Adrenal gland (tissue), 5 donors: ENCODE measurements around the gene ANKMY1.

ENCODE experiments used
- POLR2A ChIP-seq, 2 donors: fragments of 450-650 bp; IDR thresholded peaks; one replicate each; pipeline ENCODE4 v1.6.1; 2017; ENCODE audit warnings: antibody characterized with exemption in 2 of 2, mild to moderate bottlenecking in 2 of 2, moderate library complexity in 1 of 2
- TF ChIP-seq, protein P1 (sequence below), 6 experiments: fragments of 450-650 bp in 4 of 6; fragments of 200-600 bp in 2 of 6; sonication (generic) in 1 of 6; IDR thresholded peaks; 1 replicate in 5 of 6; 2 replicates in 1 of 6; pipeline versions ENCODE4 v1.5.1 to v1.8.0; 2016 to 2021; ENCODE audit warnings: antibody characterized with exemption in 6 of 6, mild to moderate bottlenecking in 2 of 6, moderate library complexity in 1 of 6
- donor health status: DM: no; HTN: no; CAD: no.

DNA sequence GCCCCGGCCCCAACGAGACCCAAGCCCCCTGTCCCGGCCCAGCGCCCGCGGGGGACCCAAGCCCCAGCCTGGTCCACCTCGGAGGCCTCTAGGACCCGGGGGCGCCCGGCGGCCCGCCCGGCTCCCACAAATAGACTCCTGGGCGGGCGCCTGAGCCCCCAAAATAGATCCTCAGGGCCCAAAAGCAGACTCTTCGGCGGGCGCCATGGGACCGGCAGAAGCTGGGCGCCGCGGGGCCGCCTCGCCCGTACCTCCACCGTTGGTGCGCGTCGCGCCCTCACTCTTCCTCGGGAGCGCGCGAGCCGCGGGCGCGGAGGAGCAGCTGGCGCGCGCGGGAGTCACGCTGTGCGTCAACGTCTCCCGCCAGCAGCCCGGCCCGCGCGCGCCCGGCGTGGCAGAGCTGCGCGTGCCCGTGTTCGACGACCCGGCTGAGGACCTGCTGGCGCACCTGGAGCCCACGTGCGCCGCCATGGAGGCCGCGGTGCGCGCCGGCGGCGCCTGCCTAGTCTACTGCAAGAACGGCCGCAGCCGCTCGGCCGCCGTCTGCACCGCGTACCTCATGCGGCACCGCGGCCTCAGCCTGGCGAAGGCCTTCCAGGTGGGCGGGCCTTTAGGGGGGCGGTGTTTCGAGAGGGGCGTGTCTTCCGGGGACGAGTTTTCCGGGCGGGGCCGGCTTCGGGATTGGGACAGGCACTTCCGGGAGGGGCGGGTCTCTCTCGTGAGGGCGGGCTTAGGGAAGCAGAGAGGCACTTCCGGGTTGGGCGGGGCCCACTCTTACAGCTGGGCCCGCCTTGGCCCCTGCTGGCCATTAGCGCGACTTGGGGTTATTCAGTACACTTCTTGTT lies 2.9 kb upstream of the ANKMY1 start:
- TF ChIP-seq, protein P1, sequence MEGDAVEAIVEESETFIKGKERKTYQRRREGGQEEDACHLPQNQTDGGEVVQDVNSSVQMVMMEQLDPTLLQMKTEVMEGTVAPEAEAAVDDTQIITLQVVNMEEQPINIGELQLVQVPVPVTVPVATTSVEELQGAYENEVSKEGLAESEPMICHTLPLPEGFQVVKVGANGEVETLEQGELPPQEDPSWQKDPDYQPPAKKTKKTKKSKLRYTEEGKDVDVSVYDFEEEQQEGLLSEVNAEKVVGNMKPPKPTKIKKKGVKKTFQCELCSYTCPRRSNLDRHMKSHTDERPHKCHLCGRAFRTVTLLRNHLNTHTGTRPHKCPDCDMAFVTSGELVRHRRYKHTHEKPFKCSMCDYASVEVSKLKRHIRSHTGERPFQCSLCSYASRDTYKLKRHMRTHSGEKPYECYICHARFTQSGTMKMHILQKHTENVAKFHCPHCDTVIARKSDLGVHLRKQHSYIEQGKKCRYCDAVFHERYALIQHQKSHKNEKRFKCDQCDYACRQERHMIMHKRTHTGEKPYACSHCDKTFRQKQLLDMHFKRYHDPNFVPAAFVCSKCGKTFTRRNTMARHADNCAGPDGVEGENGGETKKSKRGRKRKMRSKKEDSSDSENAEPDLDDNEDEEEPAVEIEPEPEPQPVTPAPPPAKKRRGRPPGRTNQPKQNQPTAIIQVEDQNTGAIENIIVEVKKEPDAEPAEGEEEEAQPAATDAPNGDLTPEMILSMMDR (IDR thresholded peaks at IDR 0.05) = peak in 2 of 6 experiments; percentile 50 to 53
- TF ChIP-seq POLR2A (IDR thresholded peaks at IDR 0.05) = peak; percentile 88 to 95
